GM18498 (cell line): Measurements from ENCODE around the gene TTPAL.

ENCODE experiments used
- ATAC-seq: cut with Tn5 transposase; IDR thresholded peaks from one replicate; pipeline ENCODE4 v1.9.1; 2021; ENCODE audit warnings: mild to moderate bottlenecking, moderate library complexity; ENCODE audit not compliant: unreplicated experiment

Gene TTPAL

GRCh38 chr20:44495802-44496481 lies 20.3 kb downstream of the TTPAL start:
- no peak for ATAC-seq

GRCh38 chr20:44496976-44497375 lies 21.3 kb downstream of the TTPAL start:
- no peak for ATAC-seq

- ATAC-seq: no peak
These were observed 22.1 kb downstream of the TTPAL start for GRCh38 chr20:44497761-44498160.

DNA sequence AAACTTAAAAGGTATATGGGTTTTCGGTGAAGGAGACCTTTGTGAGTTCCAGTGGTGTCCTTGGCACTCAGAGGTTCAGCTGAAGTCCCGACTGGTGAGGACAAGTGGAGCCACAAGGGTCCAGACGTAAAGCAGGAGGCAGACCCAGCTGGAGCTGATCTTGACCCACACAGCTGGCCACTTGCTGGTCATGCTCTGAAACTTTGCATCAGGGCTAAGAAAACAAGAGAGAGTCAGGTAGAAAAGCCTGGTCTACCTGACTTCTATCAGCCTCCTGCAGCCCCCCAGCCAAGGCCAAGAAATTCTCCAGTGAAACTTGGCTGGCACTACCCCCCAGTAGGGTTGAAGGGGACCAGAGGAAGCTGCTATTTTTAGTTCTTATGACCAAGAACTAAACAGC lies 24.5 kb downstream of the TTPAL start:
- ATAC-seq: no peak

- no peak for ATAC-seq
These were observed 25.8 kb downstream of the TTPAL start for GRCh38 chr20:44501448-44501847.

DNA sequence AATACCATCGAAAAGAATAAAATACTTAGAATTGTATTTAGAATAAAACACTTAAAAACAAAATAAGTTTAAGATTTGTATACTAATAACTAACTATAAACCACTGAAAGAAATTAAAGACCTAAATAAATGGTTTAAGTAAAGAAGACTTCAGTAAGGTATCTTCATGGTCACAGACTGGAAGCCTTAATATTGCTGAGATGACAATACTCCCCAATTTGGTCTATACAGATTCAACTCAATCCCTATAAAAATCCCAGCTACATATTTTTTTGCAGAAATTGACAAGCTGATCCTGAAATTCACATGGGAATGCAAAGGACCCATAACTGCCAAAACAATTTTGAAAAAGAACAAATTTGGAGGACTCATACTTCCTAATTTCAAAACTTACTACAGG lies 27.3 kb downstream of the TTPAL start:
- ATAC-seq: no peak

DNA sequence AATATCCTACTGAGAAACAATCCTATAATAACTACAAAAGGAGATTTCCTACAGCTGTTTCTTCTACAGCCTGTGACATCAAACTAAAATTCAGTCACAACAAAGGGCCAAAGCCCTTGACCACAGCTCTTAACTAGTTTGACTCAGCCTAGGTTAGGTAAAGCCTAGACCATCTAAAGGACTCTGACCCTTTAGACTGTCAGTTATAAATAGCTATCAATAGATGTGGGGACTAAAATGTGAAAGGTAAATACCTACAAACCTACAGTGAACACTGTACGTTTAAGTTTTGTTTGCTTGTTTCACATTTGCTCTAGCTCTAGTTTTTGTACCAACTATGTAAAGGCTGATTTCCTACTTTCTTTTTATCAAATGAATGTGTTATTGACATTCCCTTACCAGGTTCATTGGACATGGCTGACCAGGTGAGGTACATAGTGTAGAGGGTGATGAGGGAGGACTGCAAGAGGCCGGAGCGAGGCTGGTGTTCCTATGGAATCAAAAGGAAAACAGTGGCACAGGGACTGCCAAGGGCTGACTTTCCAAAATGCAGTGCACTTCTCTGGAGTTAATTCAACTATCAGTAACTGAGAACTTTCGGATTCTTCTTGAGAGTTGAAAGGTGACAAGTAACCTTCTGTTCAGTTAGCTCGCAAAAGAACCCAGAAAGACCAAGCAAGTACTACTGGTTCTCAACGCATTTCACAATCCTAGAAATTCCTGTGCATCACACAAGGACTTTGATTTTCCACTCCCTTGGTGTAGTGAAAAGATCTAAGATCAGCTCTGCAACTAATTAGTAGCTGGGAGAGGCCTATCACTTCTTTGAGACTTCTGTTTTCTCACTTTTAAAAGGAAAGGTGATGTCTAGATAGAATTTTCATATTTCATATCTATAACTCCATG lies 29.0 kb downstream of the TTPAL start:
- ATAC-seq: no peak

GRCh38 chr20:44509762-44510161 lies 34.1 kb downstream of the TTPAL start:
- ATAC-seq: no peak

DNA sequence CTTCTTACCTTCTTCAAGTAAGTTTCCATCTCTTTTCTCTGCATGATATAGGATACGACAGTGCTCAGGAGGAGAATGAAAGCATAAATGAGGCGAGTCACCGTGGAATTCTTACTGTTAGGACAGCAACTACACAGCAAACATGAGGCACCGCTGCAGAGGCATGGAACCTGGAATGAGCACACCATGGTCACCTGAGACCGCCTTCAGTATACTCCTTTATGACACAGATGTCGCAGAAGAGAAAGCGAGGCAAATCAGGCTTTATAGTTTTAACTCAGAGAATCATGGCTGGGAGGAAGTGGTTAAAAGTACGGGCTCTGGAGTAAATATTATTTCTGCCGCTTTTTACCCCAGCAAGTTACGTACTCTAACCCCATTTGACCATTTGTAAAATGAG lies 38.2 kb downstream of the TTPAL start:
- ATAC-seq: no peak

DNA sequence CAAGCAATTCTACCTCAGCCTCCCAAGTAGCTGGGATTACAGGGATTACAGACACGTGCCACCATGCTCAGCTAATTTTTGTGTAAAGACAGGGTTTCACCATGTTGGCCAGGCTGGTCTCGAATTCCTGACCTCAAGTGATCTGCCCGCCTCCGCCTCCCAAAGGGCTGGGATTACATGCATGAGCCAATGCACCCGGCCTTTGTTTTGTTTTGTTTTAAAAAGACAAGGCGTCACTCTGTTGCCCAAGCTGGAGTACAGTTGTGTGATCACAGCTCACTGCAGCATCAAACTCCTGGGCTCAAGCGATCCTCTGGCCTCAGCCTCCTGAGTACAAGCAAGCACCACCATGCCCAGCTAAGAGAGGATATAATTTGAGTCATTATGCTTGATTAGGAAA lies 40.8 kb downstream of the TTPAL start:
- no peak for ATAC-seq

DNA sequence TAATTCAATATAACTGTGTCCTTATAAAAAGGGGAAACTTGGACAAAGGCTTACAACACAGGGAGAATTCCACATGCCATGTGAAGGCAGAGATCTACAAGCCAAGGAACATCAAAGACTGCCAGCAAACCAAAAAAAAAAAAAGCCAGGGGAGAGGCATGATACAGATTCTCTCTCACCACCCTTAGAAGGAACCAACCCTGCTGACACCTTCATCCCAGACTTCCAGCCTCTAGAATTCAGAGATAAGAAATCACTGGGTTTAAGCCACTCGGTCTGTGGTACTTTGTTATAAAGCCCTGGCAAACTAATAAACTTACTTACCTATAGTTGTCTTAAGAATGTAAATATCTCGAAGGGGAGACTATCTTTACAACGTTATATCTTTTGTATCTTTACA lies 41.8 kb downstream of the TTPAL start:
- no peak for ATAC-seq

DNA sequence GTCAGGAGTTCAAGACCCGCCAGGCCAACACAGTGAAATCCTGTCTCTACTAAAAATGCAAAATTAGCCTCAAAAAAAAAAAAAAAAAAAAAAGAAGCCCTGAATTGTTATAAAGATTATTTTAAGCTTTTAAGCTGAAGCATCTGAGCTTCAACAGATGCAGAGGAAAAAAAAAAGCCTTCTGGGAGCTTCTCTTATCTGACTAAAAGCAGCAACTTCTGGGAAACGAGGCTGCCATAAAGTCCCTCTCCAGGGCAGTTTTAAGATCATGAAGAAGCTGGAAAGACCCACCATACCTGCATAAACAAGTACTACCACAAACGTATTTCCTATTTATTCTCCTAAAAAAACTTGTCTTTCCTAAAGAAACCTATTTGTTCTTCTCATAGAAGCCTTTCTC lies 42.6 kb downstream of the TTPAL start:
- no peak for ATAC-seq

GRCh38 chr20:44520881-44521280 lies 45.2 kb downstream of the TTPAL start:
- no peak for ATAC-seq

DNA sequence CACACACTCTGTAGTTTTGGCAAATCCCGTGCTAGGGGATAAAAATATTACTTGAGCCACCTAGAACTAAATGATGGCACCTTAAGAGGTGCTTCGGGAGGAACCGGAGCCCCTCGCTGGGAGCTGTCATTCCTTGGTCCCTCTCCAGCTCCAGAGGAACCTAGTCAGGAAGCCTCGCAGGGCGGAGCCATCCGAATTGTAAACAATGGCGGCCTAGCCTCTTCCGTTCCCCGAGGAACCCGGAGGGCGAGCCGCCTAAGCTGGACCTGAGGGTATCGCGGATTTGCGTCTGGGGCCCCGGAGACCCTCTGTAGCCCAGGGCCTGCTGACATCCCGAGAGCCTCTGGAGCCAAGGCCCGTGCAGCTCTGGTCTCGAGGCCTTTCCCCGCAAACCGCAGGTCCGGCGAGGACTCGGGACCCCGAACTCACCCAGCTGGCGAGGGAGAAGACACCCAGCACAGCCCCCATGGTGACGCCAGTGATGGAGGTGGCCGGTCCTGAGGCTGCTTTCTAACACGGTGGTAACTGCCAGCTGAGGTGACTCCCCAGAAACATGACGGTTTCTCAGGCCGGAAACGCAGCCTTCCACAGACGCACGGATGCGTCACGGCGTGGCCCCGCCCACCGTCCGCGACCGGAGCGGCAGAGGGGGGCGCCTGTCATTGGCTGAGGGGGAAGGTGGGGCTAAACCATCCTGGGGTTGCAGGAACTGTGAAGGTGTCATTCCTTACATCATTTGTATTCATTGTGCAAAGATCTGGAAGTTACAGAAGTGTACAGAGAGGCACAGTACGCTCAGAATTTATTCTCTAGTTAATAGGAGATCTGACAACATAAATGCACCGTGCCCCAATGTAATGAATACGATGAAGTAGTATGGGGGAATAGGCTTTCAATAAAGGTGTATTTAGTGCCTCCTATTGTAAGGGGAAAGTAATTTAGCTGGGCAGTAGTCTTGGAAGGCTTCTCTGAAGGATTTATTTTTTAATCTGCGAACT lies 46.1 kb downstream of the TTPAL start, which contains the start of gene SERINC3:
Gene SERINC3 (minus strand): TSS at position 587 of the 998 bp plus-strand sequence. CDS start 119 bp downstream, at position 468.
- peak; percentile 98 for ATAC-seq

GRCh38 chr20:44522841-44523240 lies 47.2 kb downstream of the TTPAL start:
- no peak for ATAC-seq

GRCh38 chr20:44523746-44524145 lies 48.1 kb downstream of the TTPAL start:
- no peak for ATAC-seq

- no peak for ATAC-seq
These were observed 50.5 kb downstream of the TTPAL start for GRCh38 chr20:44526129-44526528.

- ATAC-seq: no peak
These were observed 52.1 kb downstream of the TTPAL start for GRCh38 chr20:44527716-44528199.

DNA sequence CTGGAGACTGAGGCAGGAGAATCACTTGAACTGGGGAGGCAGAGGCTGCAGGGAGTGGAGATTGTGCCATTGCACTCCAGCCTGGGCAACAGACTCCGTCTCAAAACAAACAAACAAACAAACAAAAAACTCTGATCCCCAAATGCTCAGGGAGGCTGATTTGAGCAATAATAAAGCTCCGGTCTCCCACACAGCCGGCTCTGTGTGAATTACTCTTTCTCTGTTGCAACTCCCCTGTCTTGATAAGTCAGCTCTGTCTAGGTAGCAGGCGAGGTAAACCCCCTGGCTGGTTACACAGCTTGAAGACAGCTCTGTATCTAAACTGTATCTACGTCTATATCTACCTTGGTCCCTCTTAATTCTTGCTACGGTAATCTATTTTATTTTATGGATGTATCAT lies 52.6 kb downstream of the TTPAL start:
- no peak for ATAC-seq

DNA sequence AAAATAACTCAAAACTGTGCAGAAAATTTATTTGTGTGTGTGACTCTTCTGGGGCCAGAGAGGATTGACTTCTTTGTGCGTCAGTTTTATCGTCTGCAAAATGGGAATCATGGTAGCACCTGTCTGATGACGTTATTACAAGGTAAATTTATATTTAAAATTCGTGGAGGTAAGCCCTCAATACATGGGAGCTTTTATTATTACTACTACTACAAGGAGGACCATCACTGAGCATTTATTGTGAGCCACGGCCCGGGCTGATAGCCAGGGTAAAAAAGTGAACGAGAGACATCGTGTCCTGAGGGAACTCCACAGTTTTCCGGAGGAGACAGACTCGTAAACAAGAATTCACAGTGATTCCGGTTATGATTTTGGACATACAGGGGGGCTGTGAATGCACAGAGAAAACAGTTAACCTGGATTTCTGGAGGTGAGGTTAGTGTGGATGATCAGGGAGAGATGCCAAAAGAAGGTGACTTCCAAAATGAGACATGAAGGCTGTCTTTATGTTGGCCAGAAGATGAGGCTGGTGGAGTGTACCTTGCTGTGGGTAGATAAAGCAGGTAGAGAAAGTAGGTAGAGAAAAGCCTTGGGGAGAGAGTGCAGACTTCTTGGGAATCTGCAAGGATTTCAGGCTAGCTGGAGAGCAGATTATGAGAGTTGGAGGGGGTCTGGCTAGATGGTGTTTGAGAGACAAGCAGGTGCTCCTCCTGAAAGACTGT lies 56.7 kb downstream of the TTPAL start:
- no peak for ATAC-seq
